Panc1 (cell line): ENCODE measurements around the gene FMC1. TPM values are rescaled to one million over a fixed set of nuclear protein-coding genes. Genes with fewer than 3 reads are reported as not detected.

ENCODE experiments used
- ATAC-seq: fragments of 200-7000 bp; cut with Tn5 transposase; 2 replicates; pipeline ENCODE4 v1.9.1; 2020; ENCODE audit warnings: mild to moderate bottlenecking, moderate library complexity
- BruUV-seq: library from RNA; stranded (reverse); fragments of 400-500 nt; replicated peaks from 2 replicates; lab custom pipeline; 2021; lab: Mats Ljungman, UMichigan
- CTCF ChIA-PET: fragments of 300-600 bp; sonication (Branson Sonifier 250); formaldehyde crosslinking; loops from one replicate; lab custom pipeline; 2022; ENCODE audit warnings: antibody characterized with exemption; lab: Charles Lee
- POLR2A ChIA-PET: fragments of 300-600 bp; sonication (Branson Sonifier 250); formaldehyde crosslinking; loops from one replicate; lab custom pipeline; 2022; ENCODE audit warnings: antibody characterized with exemption; lab: Charles Lee
- DNase-seq: peaks from one replicate; pipeline ENCODE4 v3.0.0-alpha.2; 2010; ENCODE audit warnings: low read depth, low spot score
- H3K27ac ChIP-seq: 2 replicates; pipeline ENCODE4 v1.5.1; 2011; ENCODE audit warnings: mild to moderate bottlenecking, low read length, inconsistent platforms
- H3K27me3 ChIP-seq: fragments of 200-500 bp; sonication (Bioruptor generic); 2 replicates; pipeline ENCODE4 v1.6.0; 2014; ENCODE audit warnings: low read length, inconsistent platforms; ENCODE audit not compliant: control insufficient read depth, insufficient read depth
- H3K36me3 ChIP-seq: fragments of 200-500 bp; sonication (Bioruptor generic); 2 replicates; pipeline ENCODE4 v1.5.1; 2014; ENCODE audit warnings: inconsistent platforms, mild to moderate bottlenecking, low read length, moderate library complexity; ENCODE audit not compliant: control insufficient read depth, insufficient read depth
- H3K4me1 ChIP-seq: 2 replicates; pipeline ENCODE4 v1.5.1; 2011; ENCODE audit warnings: inconsistent platforms, mild to moderate bottlenecking, low read length, moderate library complexity; ENCODE audit not compliant: control insufficient read depth, insufficient read depth
- H3K4me3 ChIP-seq, 2 experiments: 2 replicates each; pipeline ENCODE4 v1.5.1; 2011 to 2012; ENCODE audit warnings: low read depth in 2 of 2, low read length in 2 of 2, mild to moderate bottlenecking in 2 of 2, inconsistent platforms in 1 of 2, moderate library complexity in 1 of 2
- H3K9me3 ChIP-seq: fragments of 200-500 bp; sonication (Bioruptor generic); 2 replicates; pipeline ENCODE4 v1.5.1; 2014; ENCODE audit warnings: low read depth, mild to moderate bottlenecking, inconsistent platforms, low read length, moderate library complexity; ENCODE audit not compliant: control insufficient read depth, insufficient read depth
- POLR2AphosphoS5 ChIP-seq: IDR thresholded peaks from 2 replicates; pipeline ENCODE4 v1.6.1; 2012; ENCODE audit warnings: mild to moderate bottlenecking, low read depth, low read length, moderate library complexity
- SIN3A ChIP-seq: IDR thresholded peaks from 2 replicates; pipeline ENCODE4 v1.6.1; 2012; ENCODE audit warnings: low read depth, mild to moderate bottlenecking, low read length, moderate library complexity, borderline replicate concordance; ENCODE audit not compliant: insufficient read depth
- TCF7L2 ChIP-seq: IDR thresholded peaks from 2 replicates; pipeline ENCODE4 v1.6.1; 2011; ENCODE audit warnings: mild to moderate bottlenecking, low read depth, low read length, inconsistent platforms
- in situ Hi-C: cut with HindIII; loops from 2 replicates; pipeline ENCODE4 v1.10.0; 2016; ENCODE audit warnings: low sequenced_read_pairs, low pct_unique_long_range_greater_than_20kb
- intact Hi-C: fragments of 100-400 bp; cut with micrococcal nuclease; formaldehyde crosslinking; loops from one replicate; pipeline ENCODE4 v1.10.0; 2022; ENCODE audit not compliant: unreplicated experiment
- total RNA-seq: library from RNA; stranded (reverse); gene quantifications from one replicate; pipeline ENCODE4 v1.2.1, GENCODE V29; 2021; ENCODE audit not compliant: unreplicated experiment
- TF ChIP-seq, protein P1 (sequence below), 2 experiments: IDR thresholded peaks; 2 replicates each; pipeline ENCODE4 v1.6.1; 2011 to 2012; ENCODE audit warnings: low read depth in 2 of 2, control low read depth in 1 of 2, low read length in 1 of 2, mild to moderate bottlenecking in 1 of 2, moderate library complexity in 1 of 2; ENCODE audit not compliant: insufficient read depth in 1 of 2
- TF ChIP-seq, protein P2 (sequence below): fragments of 450-650 bp; IDR thresholded peaks from 2 replicates; pipeline ENCODE4 v1.5.1; 2017; ENCODE audit warnings: mild to moderate bottlenecking

The FMC1 gene
- total RNA-seq, 1 experiment from 2014 or later = 12.7 TPM

DNA sequence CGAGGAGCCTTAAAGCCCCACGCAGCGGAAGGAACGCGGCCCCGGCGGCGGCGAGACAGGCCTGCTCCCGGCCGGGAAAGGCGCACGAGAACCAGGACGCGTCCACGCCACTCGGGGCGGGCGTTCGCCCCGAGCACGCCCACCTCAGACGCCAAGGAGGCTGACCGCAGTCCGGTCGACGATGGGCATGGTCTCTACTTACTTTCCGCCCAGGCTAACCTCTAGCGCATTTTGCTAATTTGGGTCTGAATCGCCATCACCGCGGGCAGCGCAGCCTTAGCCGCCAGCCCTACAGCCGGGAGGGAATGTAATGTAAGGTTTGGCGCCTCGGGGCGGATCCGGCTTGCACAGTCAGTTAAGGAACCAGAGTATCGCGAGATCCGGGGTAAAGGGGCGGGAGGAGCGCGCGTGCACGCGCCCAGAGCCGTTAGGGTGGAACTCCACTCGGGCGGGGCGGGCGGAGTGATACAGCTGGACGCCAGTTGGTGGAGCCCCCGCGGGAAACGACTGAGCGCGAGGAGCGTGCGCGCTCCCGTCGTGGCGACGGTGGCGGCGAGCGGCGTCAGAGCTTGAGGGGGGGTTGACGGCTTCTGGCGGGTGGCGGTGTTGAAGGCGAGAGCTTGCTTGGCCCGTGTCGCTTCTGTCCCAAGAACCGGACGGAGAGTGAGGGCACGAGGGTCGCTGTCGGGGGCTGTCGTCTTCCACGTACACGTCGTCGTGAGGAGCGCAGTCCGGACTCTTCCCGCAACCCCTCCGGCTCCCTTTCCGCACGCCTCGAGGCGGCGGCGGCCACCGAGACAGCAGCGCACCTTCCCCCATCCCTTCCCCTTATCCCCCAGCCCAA, 18.5 kb downstream of the FMC1 start, which contains the start of gene LUC7L2:
Gene LUC7L2, plus strand, starts transcription at position 529 of the 844 bp plus-strand sequence. CDS start 368 bp downstream, outside the sequence.
- H3K4me3 ChIP-seq = peak within 1 kb of the TSS; percentile 98 to 100
- ChIA-PET CTCF (interaction anchor here (0.5 kb wide), 1 partner anchor 382 kb away, joined by 4 read pairs; no protein-coding TSS in a partner anchor), POLR2A (interaction anchor here (0.6 to 1.2 kb wide), 4 partner anchors 11 to 20 kb away, joined by 3 to 4 read pairs (median 4); no protein-coding TSS in a partner anchor)
- no peaks in the 10 kb centered on the region for H3K27me3 ChIP-seq
- peak within 1 kb of the TSS; percentile 98 for H3K27ac ChIP-seq
- intact Hi-C loops = loop anchor here (1.0 kb wide), 1 partner anchor 18 kb away; the partner anchor contains the start of gene FMC1
- H3K4me1 ChIP-seq = peaks cover 18% of the 10 kb centered on the region
- TF ChIP-seq TCF7L2 (no peak; the same call in 1 of the 2 replicates), SIN3A (peak; percentile 27; the same call in 1 of the 2 replicates), POLR2AphosphoS5 (peak; percentile 99)
- TF ChIP-seq, protein P1, sequence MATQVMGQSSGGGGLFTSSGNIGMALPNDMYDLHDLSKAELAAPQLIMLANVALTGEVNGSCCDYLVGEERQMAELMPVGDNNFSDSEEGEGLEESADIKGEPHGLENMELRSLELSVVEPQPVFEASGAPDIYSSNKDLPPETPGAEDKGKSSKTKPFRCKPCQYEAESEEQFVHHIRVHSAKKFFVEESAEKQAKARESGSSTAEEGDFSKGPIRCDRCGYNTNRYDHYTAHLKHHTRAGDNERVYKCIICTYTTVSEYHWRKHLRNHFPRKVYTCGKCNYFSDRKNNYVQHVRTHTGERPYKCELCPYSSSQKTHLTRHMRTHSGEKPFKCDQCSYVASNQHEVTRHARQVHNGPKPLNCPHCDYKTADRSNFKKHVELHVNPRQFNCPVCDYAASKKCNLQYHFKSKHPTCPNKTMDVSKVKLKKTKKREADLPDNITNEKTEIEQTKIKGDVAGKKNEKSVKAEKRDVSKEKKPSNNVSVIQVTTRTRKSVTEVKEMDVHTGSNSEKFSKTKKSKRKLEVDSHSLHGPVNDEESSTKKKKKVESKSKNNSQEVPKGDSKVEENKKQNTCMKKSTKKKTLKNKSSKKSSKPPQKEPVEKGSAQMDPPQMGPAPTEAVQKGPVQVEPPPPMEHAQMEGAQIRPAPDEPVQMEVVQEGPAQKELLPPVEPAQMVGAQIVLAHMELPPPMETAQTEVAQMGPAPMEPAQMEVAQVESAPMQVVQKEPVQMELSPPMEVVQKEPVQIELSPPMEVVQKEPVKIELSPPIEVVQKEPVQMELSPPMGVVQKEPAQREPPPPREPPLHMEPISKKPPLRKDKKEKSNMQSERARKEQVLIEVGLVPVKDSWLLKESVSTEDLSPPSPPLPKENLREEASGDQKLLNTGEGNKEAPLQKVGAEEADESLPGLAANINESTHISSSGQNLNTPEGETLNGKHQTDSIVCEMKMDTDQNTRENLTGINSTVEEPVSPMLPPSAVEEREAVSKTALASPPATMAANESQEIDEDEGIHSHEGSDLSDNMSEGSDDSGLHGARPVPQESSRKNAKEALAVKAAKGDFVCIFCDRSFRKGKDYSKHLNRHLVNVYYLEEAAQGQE (IDR thresholded peaks at IDR 0.05; ENCODE audit: insufficient read depth in 1 of 2, low read depth in 2 of 2, low read length in 1 of 2) = 0 out of 4 replicates have a peak, but pooled peaks have one; percentile 29 to 36
- DNase-seq (peak; percentile 98), ATAC-seq (peak; percentile 92)
- in situ Hi-C loops = no loop called here
- H3K36me3 ChIP-seq = peaks cover 15% of the 10 kb centered on the region
- no peaks in the 10 kb centered on the region for H3K9me3 ChIP-seq
- BruUV-seq = no TSS peak

DNA sequence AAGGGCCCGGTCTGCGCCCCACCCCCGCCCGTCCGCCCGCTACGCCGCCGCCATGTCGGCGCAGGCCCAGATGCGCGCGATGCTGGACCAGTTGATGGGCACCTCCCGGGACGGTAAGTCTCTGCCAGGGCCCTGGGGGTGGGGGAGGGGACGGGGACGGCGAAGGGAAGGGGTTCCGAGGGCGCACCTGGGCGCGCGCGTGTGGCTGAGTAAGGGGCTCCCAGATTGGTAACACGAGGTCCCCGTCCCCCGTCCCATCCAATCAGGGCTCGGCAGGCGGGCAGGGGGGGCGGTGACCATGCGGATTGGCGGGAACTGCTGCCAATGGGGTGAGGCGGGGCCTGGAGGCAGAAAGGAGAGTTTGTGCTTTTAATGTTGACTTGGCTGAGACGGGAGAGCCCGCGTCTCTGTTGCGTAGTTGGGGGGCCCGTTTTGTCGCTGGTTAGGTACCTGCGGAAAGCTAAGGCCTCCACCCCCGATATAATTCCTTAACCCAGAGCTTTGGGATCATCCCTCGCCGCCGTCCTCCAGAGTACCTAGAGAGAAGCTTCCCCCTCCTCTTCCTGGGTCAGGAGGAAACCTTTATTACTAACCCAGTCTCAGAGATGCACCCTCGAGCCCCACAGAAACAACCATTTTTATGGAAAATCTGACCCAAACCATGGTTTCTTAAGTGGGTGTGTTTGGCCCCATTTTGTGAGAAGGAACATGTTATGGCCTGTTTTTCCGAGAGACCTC, 19.2 kb downstream of the FMC1 start:
- peak overlapping the region; percentile 98 to 100 for H3K4me3 ChIP-seq
- peaks cover 22% of the 10 kb centered on the region for H3K36me3 ChIP-seq
- H3K27ac ChIP-seq = peak overlapping the region; percentile 98
- H3K9me3 ChIP-seq = no peaks in the 10 kb centered on the region
- peak; percentile 90 for TF ChIP-seq SIN3A
- 0 out of 2 replicates have a peak, but pooled peaks have one; percentile 5 for TF ChIP-seq TCF7L2
- TF ChIP-seq, protein P2, sequence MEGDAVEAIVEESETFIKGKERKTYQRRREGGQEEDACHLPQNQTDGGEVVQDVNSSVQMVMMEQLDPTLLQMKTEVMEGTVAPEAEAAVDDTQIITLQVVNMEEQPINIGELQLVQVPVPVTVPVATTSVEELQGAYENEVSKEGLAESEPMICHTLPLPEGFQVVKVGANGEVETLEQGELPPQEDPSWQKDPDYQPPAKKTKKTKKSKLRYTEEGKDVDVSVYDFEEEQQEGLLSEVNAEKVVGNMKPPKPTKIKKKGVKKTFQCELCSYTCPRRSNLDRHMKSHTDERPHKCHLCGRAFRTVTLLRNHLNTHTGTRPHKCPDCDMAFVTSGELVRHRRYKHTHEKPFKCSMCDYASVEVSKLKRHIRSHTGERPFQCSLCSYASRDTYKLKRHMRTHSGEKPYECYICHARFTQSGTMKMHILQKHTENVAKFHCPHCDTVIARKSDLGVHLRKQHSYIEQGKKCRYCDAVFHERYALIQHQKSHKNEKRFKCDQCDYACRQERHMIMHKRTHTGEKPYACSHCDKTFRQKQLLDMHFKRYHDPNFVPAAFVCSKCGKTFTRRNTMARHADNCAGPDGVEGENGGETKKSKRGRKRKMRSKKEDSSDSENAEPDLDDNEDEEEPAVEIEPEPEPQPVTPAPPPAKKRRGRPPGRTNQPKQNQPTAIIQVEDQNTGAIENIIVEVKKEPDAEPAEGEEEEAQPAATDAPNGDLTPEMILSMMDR = no peak
- TF ChIP-seq, protein P1 (IDR thresholded peaks at IDR 0.05; ENCODE audit: insufficient read depth in 1 of 2, low read depth in 2 of 2, low read length in 1 of 2) = no peak
- TF ChIP-seq POLR2AphosphoS5 = peak; percentile 18; the same call in 1 of the 2 replicates
- no peaks in the 10 kb centered on the region for H3K27me3 ChIP-seq
- in situ Hi-C loops = no loop called here
- peak; percentile 89 for ATAC-seq
- BruUV-seq = no TSS peak
- CTCF ChIA-PET = no interaction called here
- DNase-seq = peak; percentile 71
- POLR2A ChIA-PET = interaction anchor here (0.6 to 1.2 kb wide), 4 partner anchors 10 to 20 kb away, joined by 3 to 4 read pairs (median 4); no protein-coding TSS in a partner anchor
- intact Hi-C loops = no loop called here
- H3K4me1 ChIP-seq = peaks cover 18% of the 10 kb centered on the region
